Keratinocyte (primary cell): Measurements from ENCODE around the gene SESTD1. TPM values are rescaled to one million over a fixed set of nuclear protein-coding genes. Genes with fewer than 3 reads are reported as not detected.

Experiments
- DNase-seq: peaks from one replicate; pipeline ENCODE4 v3.0.0-alpha.2; 2011; ENCODE audit warnings: low read depth, missing footprints, low spot score
- FAIRE-seq: peaks from 2 replicates; lab custom pipeline; 2011; peaks lifted over from hg19 to GRCh38; lab: Jason Lieb, UNC
- H2AFZ ChIP-seq: 2 replicates; pipeline ENCODE4 v1.6.0; 2012; ENCODE audit warnings: low read length, control low read depth, inconsistent platforms; ENCODE audit not compliant: control insufficient read depth
- H3K27ac ChIP-seq: 2 replicates; pipeline ENCODE4 v1.5.1; 2011; ENCODE audit warnings: low read length; ENCODE audit not compliant: control insufficient read depth, insufficient read depth
- H3K27me3 ChIP-seq: 3 replicates; pipeline ENCODE4 v1.6.0; 2011; ENCODE audit warnings: low read length; ENCODE audit not compliant: control insufficient read depth, insufficient read depth; ENCODE audit errors: extremely low read depth
- H3K36me3 ChIP-seq, 2 experiments: 2 replicates in 1 of 2; 3 replicates in 1 of 2; pipeline ENCODE4 v1.5.1; 2011; ENCODE audit warnings: low read length in 2 of 2, mild to moderate bottlenecking in 1 of 2; ENCODE audit not compliant: control insufficient read depth in 2 of 2, insufficient read depth in 2 of 2; ENCODE audit errors: extremely low read depth in 1 of 2
- H3K4me1 ChIP-seq: 3 replicates; pipeline ENCODE4 v1.5.1; 2011; ENCODE audit warnings: low read length; ENCODE audit not compliant: control insufficient read depth, insufficient read depth; ENCODE audit errors: extremely low read depth
- H3K4me2 ChIP-seq: 3 replicates; pipeline ENCODE4 v1.6.0; 2011; ENCODE audit warnings: low read depth, low read length; ENCODE audit not compliant: control insufficient read depth, insufficient read depth; ENCODE audit errors: extremely low read depth
- H3K4me3 ChIP-seq, 3 experiments: fragments of 200-600 bp in 1 of 3; sonication (generic) in 1 of 3; 2 replicates in 2 of 3; 3 replicates in 1 of 3; pipeline ENCODE4 v1.5.1; 2011 to 2016; ENCODE audit warnings: low read length in 3 of 3, mild to moderate bottlenecking in 3 of 3, control low read depth in 2 of 3, inconsistent platforms in 1 of 3, low read depth in 1 of 3, mixed read lengths in 1 of 3, mixed run types in 1 of 3, moderate library complexity in 1 of 3; ENCODE audit not compliant: control insufficient read depth in 2 of 3, insufficient read depth in 2 of 3; ENCODE audit errors: extremely low read depth in 1 of 3
- H3K79me2 ChIP-seq: 2 replicates; pipeline ENCODE4 v1.6.0; 2012; ENCODE audit warnings: low read length; ENCODE audit not compliant: control insufficient read depth, insufficient read depth
- H3K9ac ChIP-seq: 3 replicates; pipeline ENCODE4 v1.6.0; 2011; ENCODE audit warnings: low read length; ENCODE audit not compliant: control insufficient read depth, insufficient read depth; ENCODE audit errors: extremely low read depth
- H3K9me1 ChIP-seq: 3 replicates; pipeline ENCODE4 v1.6.0; 2011; ENCODE audit warnings: low read length; ENCODE audit not compliant: control insufficient read depth, insufficient read depth; ENCODE audit errors: extremely low read depth
- H3K9me3 ChIP-seq: 2 replicates; pipeline ENCODE4 v1.5.1; 2012; ENCODE audit warnings: low read depth, low read length; ENCODE audit not compliant: control insufficient read depth
- H4K20me1 ChIP-seq: 3 replicates; pipeline ENCODE4 v1.6.0; 2011; ENCODE audit warnings: low read length; ENCODE audit not compliant: control insufficient read depth, insufficient read depth; ENCODE audit errors: extremely low read depth
- CTCF ChIP-seq, 3 experiments: IDR thresholded peaks in 1 of 3; conservative IDR thresholded peaks in 1 of 3; optimal IDR thresholded peaks in 1 of 3; 2 replicates in 2 of 3; 3 replicates in 1 of 3; pipeline versions ENCODE3 to v1.5.1; 2011; ENCODE audit warnings: low read length in 3 of 3, mild to moderate bottlenecking in 3 of 3, moderate library complexity in 2 of 3, control low read depth in 1 of 3, inconsistent platforms in 1 of 3; ENCODE audit not compliant: insufficient read depth in 2 of 3; ENCODE audit errors: extremely low read depth in 1 of 3
- EZH2 ChIP-seq: IDR thresholded peaks from one replicate; pipeline ENCODE4 v1.6.1; 2012; ENCODE audit warnings: inconsistent platforms, mild to moderate bottlenecking, low read length, moderate library complexity
- dilution Hi-C: fragments of 300-500 bp; cut with MboI; formaldehyde crosslinking; loops from one replicate; pipeline ENCODE4 v1.7.0; 2020; ENCODE audit warnings: low sequenced_read_pairs; ENCODE audit not compliant: extremely low pct_ligation_motif_present
- polyA plus RNA-seq, 5 experiments: library from polyadenylated mRNA; depleted of rRNA in 3 of 5; stranded (reverse) in 3 of 5; stranded (forward) in 1 of 5; unstranded in 1 of 5; fragments of >200 nt; gene quantifications; 1 replicate in 1 of 5; 2 replicates in 3 of 5; 3 replicates in 1 of 5; pipeline versions ENCODE4 v1.2.1 to v1.2.3, GENCODE V29; 2011 to 2012; ENCODE audit warnings: missing spikeins in 2 of 5, low read depth in 1 of 5, low replicate concordance in 1 of 5

Gene SESTD1
- polyA plus RNA-seq, 1 donor (not counting 4 experiments of a cell fraction or from before 2014, with no cell fraction given), result 22.3 TPM

GRCh38 chr2:179255129-179255528 lies 9.5 kb downstream of the SESTD1 start:
- no peak for DNase-seq
- TF ChIP-seq EZH2 (no peak), CTCF (optimal IDR thresholded peaks at IDR 0.05 in 1 of 3, IDR thresholded peaks at IDR 0.05 in 1 of 3, conservative IDR thresholded peaks at IDR 0.05 in 1 of 3; ENCODE audit: extremely low read depth in 1 of 3, insufficient read depth in 2 of 3, low read length in 3 of 3) (no peak)
- H3K79me2 ChIP-seq, result peaks cover 85% of the 10 kb centered on the region
- dilution Hi-C loops, result no loop called here
- H3K27ac ChIP-seq, result no peak overlapping the region
- FAIRE-seq, result no peak
- no peaks in the 10 kb centered on the region for H3K9me3 ChIP-seq
- no peaks in the 10 kb centered on the region for H3K27me3 ChIP-seq
- peaks cover 2% of the 10 kb centered on the region for H3K4me1 ChIP-seq
- H3K9me1 ChIP-seq, result no peaks in the 10 kb centered on the region
- no peaks in the 10 kb centered on the region for H4K20me1 ChIP-seq
- H2AFZ ChIP-seq, result no peak overlapping the region
- no peak overlapping the region for H3K4me2 ChIP-seq
- no peaks in the 10 kb centered on the region for H3K36me3 ChIP-seq
- H3K9ac ChIP-seq, result no peak overlapping the region
- H3K4me3 ChIP-seq, result no peak overlapping the region

- Histone ChIP-seq H3K9me1 (no peaks in the 10 kb centered on the region), H3K9ac (no peak overlapping the region), H3K36me3 (no peaks in the 10 kb centered on the region), H4K20me1 (no peaks in the 10 kb centered on the region), H3K27me3 (no peaks in the 10 kb centered on the region), H3K79me2 (peaks cover 86% of the 10 kb centered on the region), H3K4me1 (no peaks in the 10 kb centered on the region), H2AFZ (no peak overlapping the region), H3K9me3 (no peaks in the 10 kb centered on the region), H3K27ac (no peak overlapping the region), H3K4me2 (no peak overlapping the region), H3K4me3 (no peak overlapping the region)
- dilution Hi-C loops, result no loop called here
- FAIRE-seq (no peak), DNase-seq (no peak)
- no peak for TF ChIP-seq CTCF (optimal IDR thresholded peaks at IDR 0.05 in 1 of 3, IDR thresholded peaks at IDR 0.05 in 1 of 3, conservative IDR thresholded peaks at IDR 0.05 in 1 of 3; ENCODE audit: extremely low read depth in 1 of 3, insufficient read depth in 2 of 3, low read length in 3 of 3)
- TF ChIP-seq EZH2, result no peak
Measured at GRCh38 chr2:179253226-179253625, 11.4 kb downstream of the SESTD1 start.
